Measurements from ENCODE around the gene RBBP8NL.

The RBBP8NL gene

DNA sequence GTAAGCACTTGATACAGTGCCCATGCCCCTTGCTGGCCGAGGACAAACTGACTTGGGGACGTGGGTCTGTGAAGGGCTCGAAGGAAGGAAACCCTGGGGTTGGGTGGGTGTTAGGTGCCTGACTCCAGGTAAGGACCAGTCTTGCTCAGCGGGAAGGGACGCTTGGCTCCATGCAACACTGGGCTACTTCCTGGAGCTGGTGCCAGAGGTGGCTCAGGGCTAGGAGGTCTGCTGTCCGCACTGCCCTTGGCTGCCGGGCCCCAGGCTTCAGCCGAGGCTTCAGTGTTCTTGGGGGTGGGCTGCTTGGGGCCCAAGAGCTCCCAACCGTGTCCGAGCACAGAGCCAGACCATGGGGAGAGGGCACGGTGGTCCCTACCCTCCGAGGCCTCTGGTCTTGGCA is 43.1 kb upstream of the RBBP8NL start:
- H3K4me1 ChIP-seq (ENCODE audit: control insufficient read depth, insufficient read depth, low read length, poor library complexity, severe bottlenecking), result peaks cover 3% of the 10 kb centered on the region
- no peaks in the 10 kb centered on the region for H3K36me3 ChIP-seq (ENCODE audit: control insufficient read depth, insufficient read depth, low read length)
- H3K9me3 ChIP-seq (ENCODE audit: control insufficient read depth, low read length), result no peaks in the 10 kb centered on the region
- no peaks in the 10 kb centered on the region for H3K27me3 ChIP-seq (replicated peaks; ENCODE audit: control insufficient read depth, insufficient read depth, low read length, poor library complexity, severe bottlenecking)
- no peak overlapping the region for H3K27ac ChIP-seq (ENCODE audit: insufficient read depth, low read length, poor library complexity, severe bottlenecking)
- H3K4me3 ChIP-seq (ENCODE audit: insufficient read depth, low read depth, low read length, poor library complexity, severe bottlenecking), result no peak overlapping the region
- DNase-seq, result no peak

DNA sequence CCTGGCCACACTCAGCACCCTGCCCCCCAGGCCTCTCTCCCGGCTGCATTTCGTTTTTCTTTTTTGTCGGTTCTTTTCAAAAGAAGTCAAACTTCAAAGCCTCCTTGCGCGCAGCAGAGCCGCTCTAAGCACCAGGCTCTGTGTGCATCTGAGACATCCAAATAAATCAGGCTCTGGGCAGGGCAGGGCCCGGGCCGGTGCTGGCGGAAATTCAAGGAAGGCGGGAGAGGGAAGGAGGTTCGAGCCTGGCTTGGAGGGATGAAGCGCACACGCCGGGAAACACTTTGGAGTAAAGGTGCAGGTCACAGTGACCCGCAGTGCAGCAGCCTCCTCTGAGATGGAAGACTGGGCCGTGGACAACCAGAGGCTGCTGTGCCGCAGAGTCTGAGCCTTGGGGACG is 42.7 kb upstream of the RBBP8NL start:
- no peak overlapping the region for H3K27ac ChIP-seq (ENCODE audit: insufficient read depth, low read length, poor library complexity, severe bottlenecking)
- no peaks in the 10 kb centered on the region for H3K4me1 ChIP-seq (ENCODE audit: control insufficient read depth, insufficient read depth, low read length, poor library complexity, severe bottlenecking)
- no peaks in the 10 kb centered on the region for H3K9me3 ChIP-seq (ENCODE audit: control insufficient read depth, low read length)
- no peaks in the 10 kb centered on the region for H3K36me3 ChIP-seq (ENCODE audit: control insufficient read depth, insufficient read depth, low read length)
- no peak for DNase-seq
- no peak overlapping the region for H3K4me3 ChIP-seq (ENCODE audit: insufficient read depth, low read depth, low read length, poor library complexity, severe bottlenecking)
- no peaks in the 10 kb centered on the region for H3K27me3 ChIP-seq (replicated peaks; ENCODE audit: control insufficient read depth, insufficient read depth, low read length, poor library complexity, severe bottlenecking)

GRCh38 chr20:62469352-62469751 is 42.0 kb upstream of the RBBP8NL start:
- H3K27me3 ChIP-seq (replicated peaks; ENCODE audit: control insufficient read depth, insufficient read depth, low read length, poor library complexity, severe bottlenecking), result no peaks in the 10 kb centered on the region
- no peak overlapping the region for H3K27ac ChIP-seq (ENCODE audit: insufficient read depth, low read length, poor library complexity, severe bottlenecking)
- no peaks in the 10 kb centered on the region for H3K9me3 ChIP-seq (ENCODE audit: control insufficient read depth, low read length)
- no peak overlapping the region for H3K4me3 ChIP-seq (ENCODE audit: insufficient read depth, low read depth, low read length, poor library complexity, severe bottlenecking)
- H3K36me3 ChIP-seq (ENCODE audit: control insufficient read depth, insufficient read depth, low read length), result no peaks in the 10 kb centered on the region
- H3K4me1 ChIP-seq (ENCODE audit: control insufficient read depth, insufficient read depth, low read length, poor library complexity, severe bottlenecking), result no peaks in the 10 kb centered on the region
- no peak for DNase-seq

- Histone ChIP-seq H3K9me3 (ENCODE audit: control insufficient read depth, low read length) (no peaks in the 10 kb centered on the region), H3K27ac (ENCODE audit: insufficient read depth, low read length, poor library complexity, severe bottlenecking) (no peak overlapping the region), H3K4me1 (ENCODE audit: control insufficient read depth, insufficient read depth, low read length, poor library complexity, severe bottlenecking) (no peaks in the 10 kb centered on the region), H3K36me3 (ENCODE audit: control insufficient read depth, insufficient read depth, low read length) (no peaks in the 10 kb centered on the region), H3K27me3 (replicated peaks; ENCODE audit: control insufficient read depth, insufficient read depth, low read length, poor library complexity, severe bottlenecking) (no peaks in the 10 kb centered on the region), H3K4me3 (ENCODE audit: insufficient read depth, low read depth, low read length, poor library complexity, severe bottlenecking) (no peak overlapping the region)
- DNase-seq, result no peak
Measured at GRCh38 chr20:62466806-62467537, 39.6 kb upstream of the RBBP8NL start.

DNA sequence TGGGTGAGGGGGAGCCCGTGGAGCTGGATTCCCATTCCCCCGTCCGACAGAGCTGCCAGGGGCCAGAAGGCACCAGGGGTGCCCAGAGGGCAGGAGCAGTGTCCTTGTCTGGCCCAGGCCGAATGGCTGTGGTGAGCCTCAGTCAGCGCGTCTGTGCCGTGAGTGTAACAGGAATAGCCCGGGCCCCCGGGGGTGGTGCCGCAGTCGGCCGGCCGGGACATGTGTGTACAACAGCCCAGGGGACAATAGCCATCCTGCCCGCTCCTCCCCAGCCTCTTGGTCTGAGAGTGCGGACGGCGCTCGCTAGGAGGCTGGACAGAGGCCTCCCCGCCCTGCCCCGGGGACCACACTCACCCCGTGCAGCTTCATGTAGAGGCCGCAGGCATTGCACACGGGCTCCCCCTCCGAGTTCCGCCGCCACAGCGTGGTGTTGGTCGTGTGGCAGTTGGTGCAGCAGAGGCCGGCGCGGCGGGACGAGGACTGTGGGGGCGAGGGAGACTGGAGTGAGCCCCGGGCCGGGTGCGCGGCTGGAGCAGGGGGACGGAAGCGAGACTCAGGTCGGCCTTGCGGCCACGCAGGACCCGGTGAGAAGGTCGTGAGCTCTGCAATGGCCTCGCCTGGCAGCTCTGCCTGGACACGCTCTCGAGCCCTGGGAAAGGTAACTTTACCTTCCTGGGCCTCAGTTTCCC is 38.9 kb upstream of the RBBP8NL start:
- Histone ChIP-seq H3K4me1 (ENCODE audit: control insufficient read depth, insufficient read depth, low read length, poor library complexity, severe bottlenecking) (no peaks in the 10 kb centered on the region), H3K27me3 (replicated peaks; ENCODE audit: control insufficient read depth, insufficient read depth, low read length, poor library complexity, severe bottlenecking) (no peaks in the 10 kb centered on the region), H3K4me3 (ENCODE audit: insufficient read depth, low read depth, low read length, poor library complexity, severe bottlenecking) (no peak overlapping the region), H3K9me3 (ENCODE audit: control insufficient read depth, low read length) (no peaks in the 10 kb centered on the region), H3K27ac (ENCODE audit: insufficient read depth, low read length, poor library complexity, severe bottlenecking) (no peak overlapping the region), H3K36me3 (ENCODE audit: control insufficient read depth, insufficient read depth, low read length) (no peaks in the 10 kb centered on the region)
- DNase-seq, result no peak

- H3K9me3 ChIP-seq (ENCODE audit: control insufficient read depth, low read length), result no peaks in the 10 kb centered on the region
- H3K4me1 ChIP-seq (ENCODE audit: control insufficient read depth, insufficient read depth, low read length, poor library complexity, severe bottlenecking), result no peaks in the 10 kb centered on the region
- H3K27ac ChIP-seq (ENCODE audit: insufficient read depth, low read length, poor library complexity, severe bottlenecking), result no peak overlapping the region
- H3K4me3 ChIP-seq (ENCODE audit: insufficient read depth, low read depth, low read length, poor library complexity, severe bottlenecking), result no peak overlapping the region
- no peaks in the 10 kb centered on the region for H3K27me3 ChIP-seq (replicated peaks; ENCODE audit: control insufficient read depth, insufficient read depth, low read length, poor library complexity, severe bottlenecking)
- no peaks in the 10 kb centered on the region for H3K36me3 ChIP-seq (ENCODE audit: control insufficient read depth, insufficient read depth, low read length)
- DNase-seq, result no peak
Measured at GRCh38 chr20:62464990-62465389, 37.7 kb upstream of the RBBP8NL start.

DNA sequence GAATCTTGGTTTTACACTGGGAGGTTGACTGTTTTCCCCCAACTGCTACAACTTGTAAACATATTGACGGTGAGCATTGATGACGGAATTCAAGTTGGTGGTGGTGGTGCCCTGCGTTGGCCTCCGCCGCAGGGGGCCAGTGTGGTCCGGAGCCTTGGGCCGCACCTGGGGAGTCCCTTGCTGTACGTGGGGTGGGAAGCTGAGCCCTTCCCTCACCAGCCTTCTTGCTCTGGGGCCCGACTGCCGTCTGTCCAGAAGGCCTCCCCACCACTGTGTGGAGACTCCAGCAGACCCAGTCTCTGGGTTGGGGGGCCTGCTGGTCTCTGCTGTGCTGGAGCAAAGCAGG is 37.1 kb upstream of the RBBP8NL start:
- no peaks in the 10 kb centered on the region for H3K27me3 ChIP-seq (replicated peaks; ENCODE audit: control insufficient read depth, insufficient read depth, low read length, poor library complexity, severe bottlenecking)
- H3K4me1 ChIP-seq (ENCODE audit: control insufficient read depth, insufficient read depth, low read length, poor library complexity, severe bottlenecking), result no peaks in the 10 kb centered on the region
- DNase-seq, result no peak
- H3K27ac ChIP-seq (ENCODE audit: insufficient read depth, low read length, poor library complexity, severe bottlenecking), result no peak overlapping the region
- no peak overlapping the region for H3K4me3 ChIP-seq (ENCODE audit: insufficient read depth, low read depth, low read length, poor library complexity, severe bottlenecking)
- no peaks in the 10 kb centered on the region for H3K9me3 ChIP-seq (ENCODE audit: control insufficient read depth, low read length)
- no peaks in the 10 kb centered on the region for H3K36me3 ChIP-seq (ENCODE audit: control insufficient read depth, insufficient read depth, low read length)

DNA sequence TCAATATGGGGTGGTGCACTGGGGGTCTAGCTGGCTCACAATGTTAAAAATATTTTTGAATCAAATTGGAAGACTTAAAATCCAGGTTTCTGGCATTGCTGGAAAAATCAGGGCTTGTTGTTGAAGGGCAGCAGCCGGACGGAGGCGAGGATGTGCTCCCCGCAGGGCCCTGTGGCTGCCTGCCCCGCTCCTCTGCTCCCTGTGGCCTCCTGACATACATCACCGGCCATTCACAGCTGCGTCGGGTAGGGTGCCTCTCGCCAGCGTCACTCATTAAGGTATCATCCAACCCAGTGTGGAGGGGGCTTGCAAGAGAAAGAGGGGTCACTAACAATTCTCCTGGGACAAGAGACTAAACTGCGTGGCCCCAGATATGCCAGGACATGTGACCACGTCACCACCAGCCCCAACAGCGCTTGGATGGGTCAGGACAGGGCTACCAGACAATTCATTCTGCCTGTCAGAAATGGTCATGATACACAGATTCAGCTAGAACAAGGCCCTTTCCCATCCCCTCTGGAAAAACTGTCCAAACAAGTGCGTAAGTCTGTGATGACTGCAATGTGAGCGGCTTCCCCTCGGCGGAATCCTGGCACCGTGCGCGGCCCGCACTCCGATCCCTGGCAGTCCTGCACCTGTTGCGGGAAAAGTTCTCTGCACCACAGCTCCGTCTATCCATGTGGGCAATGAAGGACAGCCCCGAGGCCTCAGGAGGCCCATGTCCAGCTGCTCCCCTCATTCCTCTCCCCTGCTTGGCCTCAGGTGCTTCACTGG is 36.5 kb upstream of the RBBP8NL start:
- no peak overlapping the region for H3K4me3 ChIP-seq (ENCODE audit: insufficient read depth, low read depth, low read length, poor library complexity, severe bottlenecking)
- no peaks in the 10 kb centered on the region for H3K9me3 ChIP-seq (ENCODE audit: control insufficient read depth, low read length)
- H3K4me1 ChIP-seq (ENCODE audit: control insufficient read depth, insufficient read depth, low read length, poor library complexity, severe bottlenecking), result no peaks in the 10 kb centered on the region
- H3K27me3 ChIP-seq (replicated peaks; ENCODE audit: control insufficient read depth, insufficient read depth, low read length, poor library complexity, severe bottlenecking), result no peaks in the 10 kb centered on the region
- H3K36me3 ChIP-seq (ENCODE audit: control insufficient read depth, insufficient read depth, low read length), result no peaks in the 10 kb centered on the region
- DNase-seq, result no peak
- no peak overlapping the region for H3K27ac ChIP-seq (ENCODE audit: insufficient read depth, low read length, poor library complexity, severe bottlenecking)

DNA sequence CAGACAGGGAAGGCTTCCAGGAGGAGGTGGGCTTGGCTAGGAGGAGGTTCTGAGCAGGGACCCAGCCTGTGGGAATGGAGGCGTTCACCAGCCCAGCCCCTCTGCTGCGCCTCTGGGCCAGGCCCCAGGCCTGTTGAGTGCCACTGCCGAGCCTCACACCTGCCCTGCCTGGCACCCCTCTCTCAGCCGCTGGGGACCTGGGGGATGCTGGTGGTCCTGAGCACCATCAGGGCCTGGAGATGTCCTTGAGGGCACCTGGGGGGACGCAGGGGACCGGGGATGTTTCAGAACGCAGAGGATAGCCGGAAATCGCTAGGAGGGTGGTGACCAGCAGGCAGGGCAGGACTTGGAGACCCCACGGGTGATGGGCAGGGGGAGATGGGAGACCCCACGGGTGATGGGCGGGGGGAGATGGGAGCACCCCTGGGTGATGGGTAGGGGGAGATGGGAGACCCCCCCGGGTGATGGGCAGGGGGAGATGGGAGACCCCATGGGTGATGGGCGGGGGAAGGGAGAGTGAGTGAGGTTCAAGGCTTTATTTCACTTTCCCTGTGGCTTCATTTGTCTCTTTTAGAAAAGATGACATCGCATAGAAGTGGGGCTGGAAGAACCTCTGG is 35.7 kb upstream of the RBBP8NL start:
- Histone ChIP-seq H3K27ac (ENCODE audit: insufficient read depth, low read length, poor library complexity, severe bottlenecking) (no peak overlapping the region), H3K4me3 (ENCODE audit: insufficient read depth, low read depth, low read length, poor library complexity, severe bottlenecking) (no peak overlapping the region), H3K36me3 (ENCODE audit: control insufficient read depth, insufficient read depth, low read length) (no peaks in the 10 kb centered on the region), H3K9me3 (ENCODE audit: control insufficient read depth, low read length) (no peaks in the 10 kb centered on the region), H3K27me3 (replicated peaks; ENCODE audit: control insufficient read depth, insufficient read depth, low read length, poor library complexity, severe bottlenecking) (no peaks in the 10 kb centered on the region), H3K4me1 (ENCODE audit: control insufficient read depth, insufficient read depth, low read length, poor library complexity, severe bottlenecking) (no peaks in the 10 kb centered on the region)
- DNase-seq, result no peak

DNA sequence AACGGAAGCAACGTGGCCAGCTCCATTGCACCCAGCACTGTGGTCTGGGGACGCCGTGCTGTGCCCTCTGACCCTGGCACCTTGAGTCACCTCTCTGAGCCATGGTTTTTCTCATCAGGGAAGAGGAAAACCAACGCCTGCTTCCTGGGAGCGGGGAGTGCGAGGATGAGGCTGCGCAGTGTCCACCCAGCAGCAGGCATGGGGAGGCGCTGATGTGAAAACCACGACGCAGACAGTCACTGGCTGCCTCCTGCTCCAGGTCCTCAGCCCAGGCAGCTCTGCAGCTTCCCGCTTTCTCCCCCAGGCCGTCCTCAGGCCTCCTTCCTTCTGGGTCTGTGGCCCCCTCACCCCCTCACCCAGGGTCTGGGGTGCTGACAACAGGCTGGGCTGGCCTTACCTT is 34.5 kb upstream of the RBBP8NL start:
- no peak for DNase-seq
- H3K27me3 ChIP-seq (replicated peaks; ENCODE audit: control insufficient read depth, insufficient read depth, low read length, poor library complexity, severe bottlenecking), result no peaks in the 10 kb centered on the region

More for the DNA sequence above, 34.5 kb upstream of the RBBP8NL start:
- Histone ChIP-seq H3K27ac (ENCODE audit: insufficient read depth, low read length, poor library complexity, severe bottlenecking) (no peak overlapping the region), H3K4me3 (ENCODE audit: insufficient read depth, low read depth, low read length, poor library complexity, severe bottlenecking) (no peak overlapping the region), H3K36me3 (ENCODE audit: control insufficient read depth, insufficient read depth, low read length) (no peaks in the 10 kb centered on the region), H3K4me1 (ENCODE audit: control insufficient read depth, insufficient read depth, low read length, poor library complexity, severe bottlenecking) (no peaks in the 10 kb centered on the region), H3K9me3 (ENCODE audit: control insufficient read depth, low read length) (no peaks in the 10 kb centered on the region)
